Thyroid gland (tissue), 4 donors: ENCODE measurements around the gene CHST12. TPM values are rescaled to one million over a fixed set of nuclear protein-coding genes. Genes with fewer than 3 reads are reported as not detected.
A peak's percentile ranks its signal among the peaks of the same experiment; 100 is the strongest.

ENCODE experiments used
- DNase-seq, 2 donors: peaks; one replicate each; pipeline ENCODE4 v3.0.0-alpha.2; 2019
- H3K27ac ChIP-seq, 3 donors: fragments of 200-600 bp; sonication (generic); 1 replicate in 2 of 3; 2 replicates in 1 of 3; pipeline ENCODE4 v1.5.1; 2016 to 2019; ENCODE audit warnings: mild to moderate bottlenecking in 1 of 3, moderate library complexity in 1 of 3
- H3K27me3 ChIP-seq: fragments of 200-600 bp; sonication (generic); one replicate; pipeline ENCODE4 v1.5.1; 2019
- H3K36me3 ChIP-seq, 2 donors: fragments of 200-600 bp; sonication (generic); one replicate each; pipeline ENCODE4 v1.5.1; 2016 to 2019
- H3K4me1 ChIP-seq, 2 donors: fragments of 200-600 bp; sonication (generic); one replicate each; pipeline ENCODE4 v1.5.1; 2017 to 2019
- H3K4me3 ChIP-seq, 3 donors: fragments of 200-600 bp; sonication (generic); replicated peaks in 1 of 3; 1 replicate in 2 of 3; 2 replicates in 1 of 3; pipeline ENCODE4 v1.5.1; 2016; ENCODE audit warnings: mild to moderate bottlenecking in 1 of 3
- H3K9me3 ChIP-seq: fragments of 200-600 bp; sonication (generic); one replicate; pipeline ENCODE4 v1.5.1; 2017
- CTCF ChIP-seq, 6 experiments: fragments of 200-600 bp in 3 of 6; fragments of 450-650 bp in 3 of 6; sonication (generic) in 3 of 6; IDR thresholded peaks; one replicate each; pipeline ENCODE4 v1.5.1; 2016 to 2019; ENCODE audit warnings: antibody characterized with exemption in 6 of 6, mild to moderate bottlenecking in 2 of 6, inconsistent platforms in 1 of 6, moderate library complexity in 1 of 6
- POLR2A ChIP-seq, 2 donors: fragments of 450-650 bp; IDR thresholded peaks; one replicate each; pipeline ENCODE4 v1.6.1; 2017; ENCODE audit warnings: antibody characterized with exemption in 2 of 2, mild to moderate bottlenecking in 2 of 2, moderate library complexity in 1 of 2
- WGBS, 2 donors: methylation state at CpG; one replicate each; pipeline ENCODE4 v1.1.5; 2017; 5-methylcytosine and 5-hydroxymethylcytosine counted together
- intact Hi-C: fragments of 100-400 bp; cut with DNase I; formaldehyde crosslinking; loops from one replicate; pipeline ENCODE4 v1.15.1; 2023
- total RNA-seq, 4 donors: library from RNA; depleted of rRNA; stranded (reverse); fragments of >200 nt; gene quantifications; one replicate each; pipeline ENCODE4 v1.2.3, GENCODE V29; 2016

Gene CHST12
- total RNA-seq, 4 donors from 2014 or later: 15.3 to 24.2 (median 19.2) TPM

DNA sequence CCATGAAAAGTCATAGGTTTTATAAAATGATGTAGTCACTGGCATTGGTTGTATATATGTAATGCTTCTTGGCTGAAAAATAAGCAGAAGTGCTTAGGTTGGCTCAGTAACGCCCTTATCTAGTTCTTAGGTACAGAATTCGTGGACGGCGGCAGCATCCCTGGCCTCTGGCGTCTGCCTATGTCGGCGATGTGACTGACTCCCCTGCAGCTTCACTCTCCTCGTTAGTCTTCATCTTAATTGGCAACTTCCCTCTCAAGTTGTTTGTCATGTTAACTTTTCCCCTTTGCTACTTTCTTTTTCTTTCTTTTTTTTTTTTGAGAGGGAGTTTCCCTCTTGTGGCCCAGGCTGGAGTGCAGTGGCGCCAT lies 18.5 kb downstream of the CHST12 start:
- no peak for TF ChIP-seq POLR2A (IDR thresholded peaks at IDR 0.05)
- TF ChIP-seq CTCF (IDR thresholded peaks at IDR 0.05): no peak
- Histone ChIP-seq H3K4me3 (no peak overlapping the region), H3K27ac (no peak overlapping the region), H3K27me3 (no peaks in the 10 kb centered on the region), H3K4me1 (no peaks in the 10 kb centered on the region), H3K36me3 (no peaks in the 10 kb centered on the region), H3K9me3 (no peaks in the 10 kb centered on the region)
- intact Hi-C loops: no loop called here
- 88 to 95% methylated on average over 9 of the region's 9 CpGs for WGBS, 2 donors
- no peak for DNase-seq

DNA sequence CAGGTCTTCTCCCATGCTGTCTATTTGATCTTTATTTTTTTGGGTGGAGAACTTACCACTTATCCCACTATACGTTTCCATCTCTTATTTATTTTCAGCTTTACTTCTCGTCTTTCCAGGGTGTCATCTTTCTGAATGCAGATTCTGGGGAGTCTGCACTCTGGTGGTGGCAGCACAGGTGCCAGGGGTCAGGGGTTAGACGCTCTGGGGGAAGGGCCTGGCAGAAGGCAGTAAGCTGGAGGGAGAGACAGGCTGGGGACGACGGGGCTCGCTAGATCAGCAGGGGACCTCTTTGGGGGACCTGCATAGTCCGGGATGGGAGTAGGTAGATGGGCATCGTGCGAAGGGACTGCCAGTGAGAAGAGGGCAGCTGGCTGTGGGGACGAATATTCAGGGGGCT lies 22.3 kb downstream of the CHST12 start:
- intact Hi-C loops: no loop called here
- Histone ChIP-seq H3K27ac (no peak overlapping the region), H3K4me3 (no peak overlapping the region), H3K4me1 (no peaks in the 10 kb centered on the region), H3K27me3 (no peaks in the 10 kb centered on the region), H3K36me3 (no peaks in the 10 kb centered on the region), H3K9me3 (no peaks in the 10 kb centered on the region)
- 84 to 87% methylated on average over 10 of the region's 10 CpGs for WGBS, 2 donors
- no peak for DNase-seq
- TF ChIP-seq CTCF (IDR thresholded peaks at IDR 0.05) (no peak), POLR2A (IDR thresholded peaks at IDR 0.05) (no peak)

DNA sequence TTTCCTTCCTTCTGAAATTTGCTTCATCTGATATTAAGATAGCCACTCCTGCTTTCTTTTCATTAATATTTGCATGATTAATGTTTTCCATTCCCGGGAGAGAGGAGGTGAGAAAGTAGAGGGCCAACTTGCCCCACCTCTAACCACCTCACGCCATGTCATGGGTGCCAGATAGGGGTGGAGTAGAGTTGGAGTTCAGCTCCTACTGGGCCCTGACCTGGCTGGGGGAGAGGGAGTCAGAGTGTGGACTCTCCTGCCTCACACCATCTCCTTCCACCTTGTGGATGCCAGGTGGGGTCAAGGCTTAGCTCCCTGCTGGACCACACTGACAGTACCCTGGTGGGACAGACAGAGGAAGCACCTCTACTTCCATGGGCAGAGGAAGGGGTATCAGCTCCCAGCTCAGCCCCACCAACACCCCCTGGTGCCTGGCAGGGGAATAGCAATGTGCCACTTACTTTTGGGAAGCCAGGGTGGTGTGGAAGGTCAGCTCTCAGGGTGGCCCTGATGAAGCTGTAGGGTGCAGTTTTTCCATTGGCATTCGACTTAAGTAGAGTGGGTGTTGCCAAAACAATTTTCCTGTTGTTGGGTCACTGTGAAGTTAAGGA lies 28.0 kb downstream of the CHST12 start:
- H3K9me3 ChIP-seq: no peaks in the 10 kb centered on the region
- H3K36me3 ChIP-seq: peaks cover 24 to 26% of the 10 kb centered on the region in 2 donors
- no peak overlapping the region for H3K4me3 ChIP-seq
- H3K27ac ChIP-seq: no peak overlapping the region
- TF ChIP-seq CTCF (IDR thresholded peaks at IDR 0.05) (peak in 3 of 6 experiments; percentile 9 to 37 (median 12)), POLR2A (IDR thresholded peaks at IDR 0.05) (no peak)
- intact Hi-C loops: no loop called here
- DNase-seq: no peak
- 89 to 90% methylated on average over 3 of the region's 3 CpGs for WGBS, 2 donors
- no peaks in the 10 kb centered on the region for H3K4me1 ChIP-seq
- no peaks in the 10 kb centered on the region for H3K27me3 ChIP-seq

DNA sequence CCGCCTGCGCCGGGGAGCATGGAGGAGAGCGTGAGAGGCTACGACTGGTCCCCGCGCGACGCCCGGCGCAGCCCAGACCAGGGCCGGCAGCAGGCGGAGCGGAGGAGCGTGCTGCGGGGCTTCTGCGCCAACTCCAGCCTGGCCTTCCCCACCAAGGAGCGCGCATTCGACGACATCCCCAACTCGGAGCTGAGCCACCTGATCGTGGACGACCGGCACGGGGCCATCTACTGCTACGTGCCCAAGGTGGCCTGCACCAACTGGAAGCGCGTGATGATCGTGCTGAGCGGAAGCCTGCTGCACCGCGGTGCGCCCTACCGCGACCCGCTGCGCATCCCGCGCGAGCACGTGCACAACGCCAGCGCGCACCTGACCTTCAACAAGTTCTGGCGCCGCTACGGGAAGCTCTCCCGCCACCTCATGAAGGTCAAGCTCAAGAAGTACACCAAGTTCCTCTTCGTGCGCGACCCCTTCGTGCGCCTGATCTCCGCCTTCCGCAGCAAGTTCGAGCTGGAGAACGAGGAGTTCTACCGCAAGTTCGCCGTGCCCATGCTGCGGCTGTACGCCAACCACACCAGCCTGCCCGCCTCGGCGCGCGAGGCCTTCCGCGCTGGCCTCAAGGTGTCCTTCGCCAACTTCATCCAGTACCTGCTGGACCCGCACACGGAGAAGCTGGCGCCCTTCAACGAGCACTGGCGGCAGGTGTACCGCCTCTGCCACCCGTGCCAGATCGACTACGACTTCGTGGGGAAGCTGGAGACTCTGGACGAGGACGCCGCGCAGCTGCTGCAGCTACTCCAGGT lies 29.7 kb downstream of the CHST12 start:
- no peak for DNase-seq
- no peak overlapping the region for H3K4me3 ChIP-seq
- H3K27ac ChIP-seq: no peak overlapping the region
- WGBS, 2 donors: 98% methylated on average over 82 to 83 of the region's 85 CpGs
- no peaks in the 10 kb centered on the region for H3K27me3 ChIP-seq
- no peaks in the 10 kb centered on the region for H3K4me1 ChIP-seq
- no peaks in the 10 kb centered on the region for H3K9me3 ChIP-seq
- H3K36me3 ChIP-seq: peaks cover 24 to 26% of the 10 kb centered on the region in 2 donors
- TF ChIP-seq CTCF (IDR thresholded peaks at IDR 0.05): no peak
- TF ChIP-seq POLR2A (IDR thresholded peaks at IDR 0.05): no peak
- intact Hi-C loops: no loop called here
